ENCODE results near the gene DOCK4. TPM values are rescaled to one million over a fixed set of nuclear protein-coding genes. Genes with fewer than 3 reads are reported as not detected.

Gene DOCK4
- total and polyA plus RNA-seq, 7 donors = 3.0 to 28.5 (median 14.1) TPM

GRCh38 chr7:112137141-112138101 lies 68.8 kb downstream of the DOCK4 start:
- H3K27ac ChIP-seq = no peak overlapping the region

GRCh38 chr7:112136271-112137008 lies 69.8 kb downstream of the DOCK4 start:
- intact Hi-C loops (cut with DNase I) = no loop called here
- Histone ChIP-seq H3K36me3 (no peaks in the 10 kb centered on the region), H3K4me3 (no peak overlapping the region), H3K27ac (peak overlapping the region in 1 of 4 donors; percentile 21), H3K9me3 (no peaks in the 10 kb centered on the region), H3K4me1 (peaks cover 0 to 31% (median 15%) of the 10 kb centered on the region in 4 donors), H3K27me3 (no peaks in the 10 kb centered on the region)
- 79 to 85% methylated on average over 4 of the region's 4 CpGs for WGBS, 2 donors
- no peak for TF ChIP-seq POLR2A (IDR thresholded peaks at IDR 0.05)
- TF ChIP-seq CTCF (IDR thresholded peaks at IDR 0.05) = no peak
- TF ChIP-seq EP300 (IDR thresholded peaks at IDR 0.05) = no peak
- TF ChIP-seq POLR2AphosphoS5 (IDR thresholded peaks at IDR 0.05) = no peak
- no peak for DNase-seq

More at GRCh38 chr7:112137141-112138101, 68.8 kb downstream of the DOCK4 start:
- 20 to 68% methylated on average over 3 of the region's 3 CpGs for WGBS, 2 donors
- intact Hi-C loops (cut with DNase I) = no loop called here
- no peak for DNase-seq
- Histone ChIP-seq H3K9me3 (no peaks in the 10 kb centered on the region), H3K4me1 (peaks cover 0 to 26% (median 10%) of the 10 kb centered on the region in 4 donors), H3K36me3 (no peaks in the 10 kb centered on the region), H3K27me3 (no peaks in the 10 kb centered on the region), H3K4me3 (no peak overlapping the region)
- TF ChIP-seq POLR2A (IDR thresholded peaks at IDR 0.05) (no peak), EP300 (IDR thresholded peaks at IDR 0.05) (no peak), CTCF (IDR thresholded peaks at IDR 0.05) (no peak), POLR2AphosphoS5 (IDR thresholded peaks at IDR 0.05) (no peak)

GRCh38 chr7:112135815-112136214 lies 70.4 kb downstream of the DOCK4 start:
- no peaks in the 10 kb centered on the region for H3K36me3 ChIP-seq
- peak overlapping the region in 1 of 4 donors; percentile 21 for H3K27ac ChIP-seq
- intact Hi-C loops (cut with DNase I) = no loop called here
- H3K9me3 ChIP-seq = no peaks in the 10 kb centered on the region
- WGBS, 2 donors = 56 to 75% methylated on average over 1 of the region's 1 CpG
- TF ChIP-seq POLR2A (IDR thresholded peaks at IDR 0.05) (no peak), POLR2AphosphoS5 (IDR thresholded peaks at IDR 0.05) (no peak), CTCF (IDR thresholded peaks at IDR 0.05) (no peak), EP300 (IDR thresholded peaks at IDR 0.05) (no peak)
- DNase-seq = no peak
- peaks cover 0 to 35% (median 20%) of the 10 kb centered on the region in 4 donors for H3K4me1 ChIP-seq
- H3K27me3 ChIP-seq = no peaks in the 10 kb centered on the region
- no peak overlapping the region for H3K4me3 ChIP-seq

- Histone ChIP-seq H3K27ac (no peak overlapping the region), H3K4me1 (peaks cover 0 to 50% (median 33%) of the 10 kb centered on the region in 4 donors), H3K9me3 (no peaks in the 10 kb centered on the region), H3K36me3 (no peaks in the 10 kb centered on the region), H3K4me3 (no peak overlapping the region), H3K27me3 (no peaks in the 10 kb centered on the region)
- WGBS, 2 donors = 46 to 79% methylated on average over 3 of the region's 3 CpGs
- intact Hi-C loops (cut with DNase I) = no loop called here
- TF ChIP-seq POLR2AphosphoS5 (IDR thresholded peaks at IDR 0.05) (no peak), POLR2A (IDR thresholded peaks at IDR 0.05) (no peak), CTCF (IDR thresholded peaks at IDR 0.05) (no peak), EP300 (IDR thresholded peaks at IDR 0.05) (no peak)
- DNase-seq = no peak
These were observed 72.2 kb downstream of the DOCK4 start for GRCh38 chr7:112134039-112134438.
